BE2C (cell line): ENCODE data around the gene NANS.
A peak's percentile ranks its signal among the peaks of the same experiment; 100 is the strongest.
"Not testable (repeated sequence)": the region's sequence is repeated elsewhere in the genome, so short reads cannot be mapped to it uniquely, and the experiment has no call there.

Experiments
- DNase-seq: peaks from one replicate; pipeline ENCODE4 v3.0.0-alpha.2; 2020
- H3K27me3 ChIP-seq: fragments of 250-450 bp; sonication (Bioruptor Pico); 2 replicates; pipeline ENCODE4 v1.5.1; 2020; ENCODE audit warnings: mild to moderate bottlenecking
- H3K36me3 ChIP-seq: fragments of 250-450 bp; sonication (Bioruptor Pico); 2 replicates; pipeline ENCODE4 v1.5.1; 2020; ENCODE audit warnings: mild to moderate bottlenecking
- H3K4me1 ChIP-seq: fragments of 250-450 bp; sonication (Bioruptor Pico); 2 replicates; pipeline ENCODE4 v1.5.1; 2020
- H3K4me3 ChIP-seq: 2 replicates; pipeline ENCODE4 v1.5.1; 2011; ENCODE audit warnings: low read depth, low read length
- H3K9me3 ChIP-seq: fragments of 250-450 bp; sonication (Bioruptor Pico); 2 replicates; pipeline ENCODE4 v1.5.1; 2020
- CTCF ChIP-seq: IDR thresholded peaks from 2 replicates; pipeline ENCODE4 v1.5.1; 2012; ENCODE audit warnings: mild to moderate bottlenecking, low read depth, low read length

The NANS gene

GRCh38 chr9:98085058-98085457 lies 28.5 kb downstream of the NANS start:
- no peak for TF ChIP-seq CTCF
- no peaks in the 10 kb centered on the region for H3K4me1 ChIP-seq
- no peaks in the 10 kb centered on the region for H3K27me3 ChIP-seq
- DNase-seq, result no peak
- H3K9me3 ChIP-seq, result no peaks in the 10 kb centered on the region
- no peak overlapping the region for H3K4me3 ChIP-seq
- peaks cover 56% of the 10 kb centered on the region for H3K36me3 ChIP-seq

GRCh38 chr9:98085944-98086343 lies 29.4 kb downstream of the NANS start:
- no peak for DNase-seq
- TF ChIP-seq CTCF, result no peak
- H3K36me3 ChIP-seq, result peaks cover 52% of the 10 kb centered on the region

GRCh38 chr9:98086461-98086860 lies 29.9 kb downstream of the NANS start:
- H3K4me3 ChIP-seq, result no peak overlapping the region

More at GRCh38 chr9:98085944-98086343, 29.4 kb downstream of the NANS start:
- Histone ChIP-seq H3K27me3 (no peaks in the 10 kb centered on the region), H3K4me3 (no peak overlapping the region), H3K9me3 (no peaks in the 10 kb centered on the region), H3K4me1 (no peaks in the 10 kb centered on the region)

GRCh38 chr9:98087420-98088354 lies 31.2 kb downstream of the NANS start:
- TF ChIP-seq CTCF, result no peak
- no peak overlapping the region for H3K4me3 ChIP-seq

More at GRCh38 chr9:98086461-98086860, 29.9 kb downstream of the NANS start:
- no peaks in the 10 kb centered on the region for H3K4me1 ChIP-seq
- H3K36me3 ChIP-seq, result peaks cover 47% of the 10 kb centered on the region
- TF ChIP-seq CTCF, result no peak
- H3K27me3 ChIP-seq, result no peaks in the 10 kb centered on the region
- DNase-seq, result no peak
- H3K9me3 ChIP-seq, result no peaks in the 10 kb centered on the region

GRCh38 chr9:98090674-98091073 lies 34.1 kb downstream of the NANS start:
- not testable (repeated sequence) for DNase-seq

More at GRCh38 chr9:98087420-98088354, 31.2 kb downstream of the NANS start:
- H3K4me1 ChIP-seq, result no peaks in the 10 kb centered on the region
- H3K27me3 ChIP-seq, result no peaks in the 10 kb centered on the region
- H3K36me3 ChIP-seq, result peaks cover 35% of the 10 kb centered on the region
- no peaks in the 10 kb centered on the region for H3K9me3 ChIP-seq
- no peak for DNase-seq

More at GRCh38 chr9:98090674-98091073, 34.1 kb downstream of the NANS start:
- H3K4me1 ChIP-seq, H3K4me3 ChIP-seq, H3K9me3 ChIP-seq, H3K27me3 ChIP-seq, H3K36me3 ChIP-seq: not testable (repeated sequence)
- 0 out of 2 replicates have a peak, but pooled peaks have one; percentile 8 for TF ChIP-seq CTCF
